Measurements from ENCODE around the gene AK8.

AK8 gene

DNA sequence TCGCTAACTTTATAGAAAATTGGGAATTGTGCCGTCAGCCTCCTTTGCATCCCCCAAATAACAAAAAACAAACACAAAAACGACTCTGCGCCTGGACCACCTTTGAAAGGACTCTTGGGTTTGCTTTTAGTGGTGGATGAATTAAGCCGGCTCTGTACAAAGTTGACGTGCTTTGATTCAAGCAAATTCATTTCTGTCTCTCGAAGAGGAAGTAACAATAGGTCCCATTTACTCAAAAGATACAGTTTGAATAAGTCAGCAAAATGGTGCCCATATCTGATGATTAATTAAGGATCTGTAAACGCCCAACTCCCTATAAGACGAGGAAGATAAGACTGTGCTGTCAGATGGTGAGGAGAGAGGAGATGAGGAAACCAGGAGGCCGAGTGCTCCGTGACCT is 67.8 kb downstream of the AK8 start:
- WGBS (ENCODE audit: extremely low coverage, insufficient coverage, insufficient read length): no CpG with 5 or more reads among the region's 11 CpGs
- Histone ChIP-seq H3K79me1 (ENCODE audit: low read length) (no peaks in the 10 kb centered on the region), H2BK12ac (ENCODE audit: low read length) (no peak overlapping the region), H3K36me3 (ENCODE audit: control insufficient read depth in 1 of 2, insufficient read depth in 2 of 2, low read length in 2 of 2) (no peaks in the 10 kb centered on the region), H3K27me3 (ENCODE audit: insufficient read depth, low read length) (no peaks in the 10 kb centered on the region), H3K27ac (ENCODE audit: low read depth, low read length) (no peak overlapping the region), H3K18ac (ENCODE audit: low read length) (no peak overlapping the region), H3K9ac (ENCODE audit: low read length) (no peak overlapping the region), H2BK5ac (ENCODE audit: low read depth, low read length, poor library complexity) (no peak overlapping the region), H3K4me2 (ENCODE audit: low read length) (no peak overlapping the region), H3K14ac (ENCODE audit: low read length) (no peak overlapping the region), H2AFZ (ENCODE audit: insufficient read depth, low read length, poor library complexity) (no peak overlapping the region), H3K4ac (ENCODE audit: low read depth, low read length) (no peak overlapping the region), H4K8ac (ENCODE audit: low read depth, low read length) (no peak overlapping the region), H4K91ac (ENCODE audit: low read depth, low read length) (no peak overlapping the region), H2BK120ac (ENCODE audit: insufficient read depth, low read length, poor library complexity) (no peak overlapping the region), H3K23ac (ENCODE audit: low read length) (no peak overlapping the region), H3K9me3 (ENCODE audit: insufficient read depth, low read depth, low read length) (no peaks in the 10 kb centered on the region), H2AK5ac (ENCODE audit: low read length) (no peak overlapping the region), H4K12ac (ENCODE audit: low read depth, low read length) (no peak overlapping the region), H3K79me2 (ENCODE audit: control insufficient read depth, insufficient read depth, low read length, poor library complexity) (no peaks in the 10 kb centered on the region), H3K4me1 (ENCODE audit: control insufficient read depth in 1 of 2, insufficient read depth in 2 of 2, low read length in 2 of 2) (peaks cover 4 to 13% of the 10 kb centered on the region in 2 experiments), H3K4me3 (ENCODE audit: low read depth, low read length) (no peak overlapping the region)
- no peak for DNase-seq

GRCh38 chr9:132809677-132810271 is 68.3 kb downstream of the AK8 start:
- no peaks in the 10 kb centered on the region for H3K9me3 ChIP-seq (ENCODE audit: insufficient read depth, low read depth, low read length)
- no peak overlapping the region for H3K4me3 ChIP-seq (ENCODE audit: low read depth, low read length)
- H3K27ac ChIP-seq (ENCODE audit: low read depth, low read length): no peak overlapping the region
- H2AK5ac ChIP-seq (ENCODE audit: low read length): no peak overlapping the region
- no peaks in the 10 kb centered on the region for H3K79me1 ChIP-seq (ENCODE audit: low read length)
- H3K9ac ChIP-seq (ENCODE audit: low read length): no peak overlapping the region
- H3K23ac ChIP-seq (ENCODE audit: low read length): no peak overlapping the region
- no peak overlapping the region for H2AFZ ChIP-seq (ENCODE audit: insufficient read depth, low read length, poor library complexity)
- DNase-seq: no peak
- WGBS (ENCODE audit: extremely low coverage, insufficient coverage, insufficient read length): no CpG with 5 or more reads among the region's 11 CpGs
- no peak overlapping the region for H3K4ac ChIP-seq (ENCODE audit: low read depth, low read length)
- no peaks in the 10 kb centered on the region for H3K27me3 ChIP-seq (ENCODE audit: insufficient read depth, low read length)
- H3K4me1 ChIP-seq (ENCODE audit: control insufficient read depth in 1 of 2, insufficient read depth in 2 of 2, low read length in 2 of 2): peaks cover 4 to 13% of the 10 kb centered on the region in 2 experiments
- no peak overlapping the region for H3K18ac ChIP-seq (ENCODE audit: low read length)
- no peak overlapping the region for H2BK12ac ChIP-seq (ENCODE audit: low read length)
- no peak overlapping the region for H4K91ac ChIP-seq (ENCODE audit: low read depth, low read length)
- H3K14ac ChIP-seq (ENCODE audit: low read length): no peak overlapping the region
- H3K79me2 ChIP-seq (ENCODE audit: control insufficient read depth, insufficient read depth, low read length, poor library complexity): no peaks in the 10 kb centered on the region
- no peak overlapping the region for H2BK5ac ChIP-seq (ENCODE audit: low read depth, low read length, poor library complexity)
- no peaks in the 10 kb centered on the region for H3K36me3 ChIP-seq (ENCODE audit: control insufficient read depth in 1 of 2, insufficient read depth in 2 of 2, low read length in 2 of 2)
- no peak overlapping the region for H4K8ac ChIP-seq (ENCODE audit: low read depth, low read length)
- H3K4me2 ChIP-seq (ENCODE audit: low read length): no peak overlapping the region
- no peak overlapping the region for H4K12ac ChIP-seq (ENCODE audit: low read depth, low read length)
- H2BK120ac ChIP-seq (ENCODE audit: insufficient read depth, low read length, poor library complexity): no peak overlapping the region

DNA sequence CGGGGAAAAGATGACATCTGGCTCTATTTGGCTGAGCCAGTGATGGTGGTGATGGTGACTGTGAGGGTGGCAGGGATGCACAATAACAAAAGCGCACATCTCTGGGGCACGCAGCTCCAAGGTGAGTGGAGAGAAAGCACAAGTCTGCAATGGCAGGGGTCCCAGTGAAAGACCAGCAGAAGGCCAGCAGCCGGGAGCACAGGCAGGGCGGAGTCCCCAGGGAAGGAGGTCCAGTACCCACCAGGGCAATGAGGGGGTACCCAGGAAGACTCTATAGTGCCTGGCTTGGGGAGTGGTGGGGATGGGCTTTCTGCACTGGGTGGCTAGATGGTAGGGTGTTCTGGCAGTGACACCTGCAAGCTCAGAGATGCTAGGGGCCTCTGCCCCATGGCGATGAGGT is 69.4 kb downstream of the AK8 start:
- DNase-seq: no peak
- no peak overlapping the region for H3K14ac ChIP-seq (ENCODE audit: low read length)
- H2BK12ac ChIP-seq (ENCODE audit: low read length): no peak overlapping the region
- no peaks in the 10 kb centered on the region for H3K79me1 ChIP-seq (ENCODE audit: low read length)
- no peak overlapping the region for H3K27ac ChIP-seq (ENCODE audit: low read depth, low read length)
- H3K23ac ChIP-seq (ENCODE audit: low read length): no peak overlapping the region
- H3K9me3 ChIP-seq (ENCODE audit: insufficient read depth, low read depth, low read length): no peaks in the 10 kb centered on the region
- H2BK120ac ChIP-seq (ENCODE audit: insufficient read depth, low read length, poor library complexity): no peak overlapping the region
- no peak overlapping the region for H3K9ac ChIP-seq (ENCODE audit: low read length)
- no peak overlapping the region for H4K12ac ChIP-seq (ENCODE audit: low read depth, low read length)
- H2AK5ac ChIP-seq (ENCODE audit: low read length): no peak overlapping the region
- H4K8ac ChIP-seq (ENCODE audit: low read depth, low read length): no peak overlapping the region
- no peaks in the 10 kb centered on the region for H3K27me3 ChIP-seq (ENCODE audit: insufficient read depth, low read length)
- H3K4me3 ChIP-seq (ENCODE audit: low read depth, low read length): no peak overlapping the region
- no peaks in the 10 kb centered on the region for H3K79me2 ChIP-seq (ENCODE audit: control insufficient read depth, insufficient read depth, low read length, poor library complexity)
- H3K4ac ChIP-seq (ENCODE audit: low read depth, low read length): no peak overlapping the region
- H3K36me3 ChIP-seq (ENCODE audit: control insufficient read depth in 1 of 2, insufficient read depth in 2 of 2, low read length in 2 of 2): no peaks in the 10 kb centered on the region
- H4K91ac ChIP-seq (ENCODE audit: low read depth, low read length): no peak overlapping the region
- WGBS (ENCODE audit: extremely low coverage, insufficient coverage, insufficient read length): no CpG with 5 or more reads among the region's 6 CpGs
- no peak overlapping the region for H3K4me2 ChIP-seq (ENCODE audit: low read length)
- H3K4me1 ChIP-seq (ENCODE audit: control insufficient read depth in 1 of 2, insufficient read depth in 2 of 2, low read length in 2 of 2): peaks cover 4 to 13% of the 10 kb centered on the region in 2 experiments
- no peak overlapping the region for H3K18ac ChIP-seq (ENCODE audit: low read length)
- no peak overlapping the region for H2AFZ ChIP-seq (ENCODE audit: insufficient read depth, low read length, poor library complexity)
- no peak overlapping the region for H2BK5ac ChIP-seq (ENCODE audit: low read depth, low read length, poor library complexity)

DNA sequence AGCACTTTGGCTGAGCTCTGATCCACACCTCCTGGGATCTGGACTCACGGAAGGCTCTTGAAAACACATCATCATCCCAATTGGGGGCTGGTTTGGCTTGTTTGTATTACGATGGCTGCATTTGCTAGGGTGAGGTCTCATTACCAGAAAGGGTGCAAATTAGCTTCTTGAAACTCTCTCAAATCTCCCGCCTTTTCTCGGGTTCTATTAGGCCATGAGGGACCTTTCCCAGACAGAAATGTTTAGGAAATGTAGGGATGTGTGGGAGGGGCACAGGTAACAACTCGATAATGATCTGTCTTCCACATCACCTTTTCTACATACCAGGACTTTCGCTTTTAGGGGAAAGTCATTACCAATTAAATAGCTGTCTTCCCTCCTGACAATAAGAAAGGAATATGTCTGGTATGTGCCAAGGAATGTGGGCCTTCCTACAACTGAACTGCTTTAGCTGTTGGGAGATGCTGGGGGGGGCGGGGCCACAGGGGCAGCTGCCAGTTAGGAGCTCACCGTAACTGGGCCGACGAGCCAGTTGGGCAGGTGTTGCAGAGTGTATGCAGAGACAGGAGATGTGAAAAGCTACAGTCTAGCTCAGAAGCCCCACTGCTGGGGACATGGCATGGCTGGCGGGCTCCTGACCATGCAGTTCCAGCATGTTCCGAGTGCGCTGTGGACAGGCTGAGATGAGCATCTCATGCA is 71.2 kb downstream of the AK8 start:
- peak; percentile 90 for DNase-seq
- H3K23ac ChIP-seq (ENCODE audit: low read length): no peak overlapping the region
- H3K27me3 ChIP-seq (ENCODE audit: insufficient read depth, low read length): no peaks in the 10 kb centered on the region
- H3K9ac ChIP-seq (ENCODE audit: low read length): no peak overlapping the region
- H3K14ac ChIP-seq (ENCODE audit: low read length): no peak overlapping the region
- no peak overlapping the region for H4K8ac ChIP-seq (ENCODE audit: low read depth, low read length)
- no peak overlapping the region for H2BK120ac ChIP-seq (ENCODE audit: insufficient read depth, low read length, poor library complexity)
- no peak overlapping the region for H2AFZ ChIP-seq (ENCODE audit: insufficient read depth, low read length, poor library complexity)
- peaks cover 4 to 13% of the 10 kb centered on the region in 2 experiments for H3K4me1 ChIP-seq (ENCODE audit: control insufficient read depth in 1 of 2, insufficient read depth in 2 of 2, low read length in 2 of 2)
- no peak overlapping the region for H4K12ac ChIP-seq (ENCODE audit: low read depth, low read length)
- no peaks in the 10 kb centered on the region for H3K36me3 ChIP-seq (ENCODE audit: control insufficient read depth in 1 of 2, insufficient read depth in 2 of 2, low read length in 2 of 2)
- H3K9me3 ChIP-seq (ENCODE audit: insufficient read depth, low read depth, low read length): no peaks in the 10 kb centered on the region
- H2BK12ac ChIP-seq (ENCODE audit: low read length): no peak overlapping the region
- H3K4me2 ChIP-seq (ENCODE audit: low read length): peak overlapping the region; percentile 27
- no peaks in the 10 kb centered on the region for H3K79me2 ChIP-seq (ENCODE audit: control insufficient read depth, insufficient read depth, low read length, poor library complexity)
- H3K4me3 ChIP-seq (ENCODE audit: low read depth, low read length): no peak overlapping the region
- no CpG with 5 or more reads among the region's 13 CpGs for WGBS (ENCODE audit: extremely low coverage, insufficient coverage, insufficient read length)
- H2BK5ac ChIP-seq (ENCODE audit: low read depth, low read length, poor library complexity): no peak overlapping the region
- no peak overlapping the region for H3K27ac ChIP-seq (ENCODE audit: low read depth, low read length)
- H3K79me1 ChIP-seq (ENCODE audit: low read length): no peaks in the 10 kb centered on the region
- H4K91ac ChIP-seq (ENCODE audit: low read depth, low read length): no peak overlapping the region
- no peak overlapping the region for H3K18ac ChIP-seq (ENCODE audit: low read length)
- H2AK5ac ChIP-seq (ENCODE audit: low read length): no peak overlapping the region
- H3K4ac ChIP-seq (ENCODE audit: low read depth, low read length): no peak overlapping the region
